CD14-positive monocyte (primary cell): ENCODE results near the gene HES7. TPM values are rescaled to one million over a fixed set of nuclear protein-coding genes. Genes with fewer than 3 reads are reported as not detected.
A peak's percentile ranks its signal among the peaks of the same experiment; 100 is the strongest.

Experiments
- DNase-seq, 3 donors: peaks; one replicate each; pipeline ENCODE4 v3.0.0-alpha.2; 2011 to 2022
- H2AFZ ChIP-seq: 2 replicates; pipeline ENCODE4 v1.6.0; 2012; ENCODE audit warnings: mild to moderate bottlenecking, low read depth, low read length, inconsistent platforms; ENCODE audit not compliant: insufficient read depth, poor library complexity, severe bottlenecking
- H3K27ac ChIP-seq, 2 donors: 1 replicate in 1 of 2; 2 replicates in 1 of 2; pipeline ENCODE4 v1.5.1; 2012 to 2013; ENCODE audit warnings: low read length in 2 of 2, control low read depth in 1 of 2, inconsistent platforms in 1 of 2, low read depth in 1 of 2, mild to moderate bottlenecking in 1 of 2
- H3K27me3 ChIP-seq, 2 donors: one replicate each; pipeline versions ENCODE4 v1.6.0 to v1.6.1; 2011 to 2013; ENCODE audit warnings: low read length in 2 of 2; ENCODE audit not compliant: control insufficient read depth in 2 of 2, insufficient read depth in 2 of 2
- H3K36me3 ChIP-seq, 2 donors: replicated peaks in 1 of 2; 1 replicate in 1 of 2; 2 replicates in 1 of 2; pipeline versions ENCODE4 v1.5.1 to v1.6.1; 2012 to 2013; ENCODE audit warnings: low read length in 2 of 2, control low read depth in 1 of 2, inconsistent platforms in 1 of 2, mild to moderate bottlenecking in 1 of 2; ENCODE audit not compliant: insufficient read depth in 2 of 2, control insufficient read depth in 1 of 2
- H3K4me1 ChIP-seq, 2 donors: 1 replicate in 1 of 2; 2 replicates in 1 of 2; pipeline versions ENCODE4 v1.5.1 to v1.6.1; 2012 to 2013; ENCODE audit warnings: low read length in 2 of 2, control low read depth in 1 of 2, inconsistent platforms in 1 of 2, mild to moderate bottlenecking in 1 of 2, moderate library complexity in 1 of 2; ENCODE audit not compliant: insufficient read depth in 2 of 2, control insufficient read depth in 1 of 2
- H3K4me2 ChIP-seq: replicated peaks from 2 replicates; pipeline ENCODE3; 2012; ENCODE audit warnings: low read length, moderate library complexity, mild to moderate bottlenecking; ENCODE audit not compliant: poor library complexity, severe bottlenecking; ENCODE audit errors: extremely low read depth
- H3K4me3 ChIP-seq, 3 experiments: fragments of 200-600 bp in 1 of 3; sonication (generic) in 1 of 3; replicated peaks in 1 of 3; 1 replicate in 2 of 3; 2 replicates in 1 of 3; pipeline ENCODE4 v1.5.1; 2011 to 2013; ENCODE audit warnings: low read length in 3 of 3, mild to moderate bottlenecking in 3 of 3, control low read depth in 2 of 3, low read depth in 2 of 3, inconsistent platforms in 1 of 3, moderate library complexity in 1 of 3
- H3K79me2 ChIP-seq: 2 replicates; pipeline ENCODE4 v1.6.0; 2012; ENCODE audit warnings: mild to moderate bottlenecking, control low read depth, inconsistent platforms, low read length, moderate library complexity; ENCODE audit not compliant: insufficient read depth
- H3K9ac ChIP-seq: 2 replicates; pipeline ENCODE4 v1.6.0; 2017; ENCODE audit warnings: low read length, mild to moderate bottlenecking; ENCODE audit not compliant: insufficient read depth, poor library complexity, severe bottlenecking
- H3K9me3 ChIP-seq, 2 donors: replicated peaks in 1 of 2; 1 replicate in 1 of 2; 2 replicates in 1 of 2; pipeline versions ENCODE4 v1.5.1 to v1.6.1; 2012 to 2013; ENCODE audit warnings: low read length in 2 of 2, control low read depth in 1 of 2; ENCODE audit not compliant: control insufficient read depth in 1 of 2, insufficient read depth in 1 of 2
- H4K20me1 ChIP-seq: 2 replicates; pipeline ENCODE4 v1.6.0; 2012; ENCODE audit warnings: mild to moderate bottlenecking, low read length, control low read depth, moderate library complexity; ENCODE audit not compliant: insufficient read depth
- H3K27ac Mint-ChIP-seq, 7 donors: one replicate each; pipeline ENCODE4 v1.8.0; 2020; ENCODE audit warnings: mild to moderate bottlenecking in 7 of 7, mixed read lengths in 7 of 7, moderate library complexity in 6 of 7, inconsistent platforms in 2 of 7
- H3K27me3 Mint-ChIP-seq, 3 donors: one replicate each; pipeline ENCODE4 v1.8.0; 2021 to 2022; ENCODE audit warnings: low read depth in 3 of 3, mild to moderate bottlenecking in 3 of 3, mixed read lengths in 3 of 3, moderate library complexity in 3 of 3, inconsistent platforms in 1 of 3
- H3K36me3 Mint-ChIP-seq, 2 donors: one replicate each; pipeline ENCODE4 v1.8.0; 2020; ENCODE audit warnings: mixed read lengths in 2 of 2, inconsistent platforms in 1 of 2, mild to moderate bottlenecking in 1 of 2
- H3K4me1 Mint-ChIP-seq: one replicate; pipeline ENCODE4 v1.8.0; 2020; ENCODE audit warnings: mild to moderate bottlenecking, mixed read lengths
- H3K4me3 Mint-ChIP-seq, 2 donors: one replicate each; pipeline ENCODE4 v1.8.0; 2020; ENCODE audit warnings: mild to moderate bottlenecking in 2 of 2, mixed read lengths in 2 of 2, moderate library complexity in 1 of 2
- H3K9me3 Mint-ChIP-seq, 7 donors: one replicate each; pipeline ENCODE4 v1.8.0; 2020 to 2022; ENCODE audit warnings: mixed read lengths in 7 of 7, mild to moderate bottlenecking in 6 of 7, moderate library complexity in 6 of 7, inconsistent platforms in 2 of 7
- WGBS: methylation state at CpG from one replicate; pipeline ENCODE4 v1.1.5; 2013; ENCODE audit warnings: missing lambda C conversion rate; ENCODE audit not compliant: insufficient coverage; 5-methylcytosine and 5-hydroxymethylcytosine counted together
- intact Hi-C, 2 donors: fragments of 100-400 bp; cut with micrococcal nuclease; formaldehyde crosslinking; loops; one replicate each; pipeline versions ENCODE4 v1.15.0 to v1.15.1; 2023
- polyA plus RNA-seq, 3 donors: library from polyadenylated mRNA; depleted of rRNA in 1 of 3; unstranded in 2 of 3; stranded (reverse) in 1 of 3; fragments of 300-500 nt in 2 of 3; fragments of >200 nt in 1 of 3; fragmentation: Illumina TruSeq in 2 of 3; gene quantifications; 1 replicate in 2 of 3; 2 replicates in 1 of 3; pipeline ENCODE4 v1.2.3, GENCODE V29; 2012 to 2021
- TF ChIP-seq, protein P1 (sequence below): fragments of 200-600 bp; IDR thresholded peaks from one replicate; pipeline ENCODE4 v1.8.0; 2022; ENCODE audit warnings: antibody characterized with exemption, mild to moderate bottlenecking

The HES7 gene
- polyA plus RNA-seq, 3 donors, result not detected

DNA sequence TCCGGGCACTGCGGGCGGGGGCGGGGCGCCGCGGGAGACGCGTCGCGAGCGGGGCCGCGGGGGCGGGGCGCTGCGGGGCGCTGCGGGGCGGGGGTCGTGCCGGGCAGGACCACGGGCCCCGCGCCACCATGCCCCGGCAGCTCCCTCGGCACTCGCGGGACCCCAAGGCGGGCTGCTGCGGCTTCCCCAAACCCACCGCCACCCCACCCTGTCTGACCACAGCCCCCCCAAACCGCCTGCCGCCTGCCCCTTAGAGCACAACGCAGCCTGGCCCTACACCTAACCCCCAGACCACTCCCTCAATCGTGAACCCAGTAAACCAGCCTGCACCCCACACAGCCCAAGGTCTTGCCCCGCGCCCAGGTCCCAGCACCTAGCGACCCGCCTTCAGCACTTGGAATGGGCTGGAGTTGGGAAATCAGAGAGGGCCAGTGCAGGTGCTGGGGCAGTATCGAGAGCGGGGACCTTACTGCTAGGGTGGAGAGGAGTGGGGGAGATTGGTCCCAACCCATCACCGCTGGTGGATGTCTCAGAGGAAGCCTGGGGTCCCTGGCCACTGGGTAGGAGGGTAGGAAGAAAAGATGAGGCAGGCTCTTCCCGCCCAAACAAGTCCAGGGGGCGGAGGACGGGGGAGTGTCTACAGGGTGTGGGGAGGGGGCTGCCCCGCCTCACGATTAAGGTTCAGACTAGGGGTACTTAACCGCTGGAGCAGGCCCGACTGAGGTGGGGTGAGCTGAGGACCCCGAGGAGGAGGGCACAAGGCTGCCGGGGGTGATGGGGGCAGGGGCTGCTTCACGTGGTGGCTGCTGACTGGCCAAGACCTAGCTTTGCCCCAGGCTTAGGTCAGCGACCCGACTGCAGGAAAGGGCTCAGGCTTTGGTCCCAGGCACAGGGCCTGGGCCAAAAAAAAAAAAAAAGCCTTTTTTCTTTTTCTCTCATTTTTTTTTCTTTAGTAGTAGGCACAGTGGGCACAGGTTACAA is 39.4 kb upstream of the HES7 start:
- peaks cover 55% of the 10 kb centered on the region for H3K4me1 Mint-ChIP-seq
- Histone ChIP-seq H3K79me2 (peaks cover 31% of the 10 kb centered on the region), H3K9me3 (no peaks in the 10 kb centered on the region), H3K27ac (peak overlapping the region; percentile 43 to 94), H3K9ac (peak overlapping the region; percentile 99), H2AFZ (peak overlapping the region; percentile 88), H3K4me2 (peak overlapping the region; percentile 86), H3K4me3 (peak overlapping the region; percentile 46 to 98 (median 46)), H3K27me3 (no peaks in the 10 kb centered on the region), H3K4me1 (peaks cover 40 to 63% of the 10 kb centered on the region in 2 donors), H3K36me3 (peaks cover 19 to 26% of the 10 kb centered on the region in 2 donors), H4K20me1 (no peaks in the 10 kb centered on the region)
- H3K4me3 Mint-ChIP-seq, result peak overlapping the region; percentile 82 to 88
- no peak for DNase-seq
- 15% methylated on average over 51 of the region's 55 CpGs for WGBS
- intact Hi-C loops, result loop anchor here in 1 of 2 donors (5.0 kb wide), 1 partner anchor 36 kb away; no protein-coding TSS in a partner anchor
- H3K27me3 Mint-ChIP-seq, result no peaks in the 10 kb centered on the region
- TF ChIP-seq, protein P1, sequence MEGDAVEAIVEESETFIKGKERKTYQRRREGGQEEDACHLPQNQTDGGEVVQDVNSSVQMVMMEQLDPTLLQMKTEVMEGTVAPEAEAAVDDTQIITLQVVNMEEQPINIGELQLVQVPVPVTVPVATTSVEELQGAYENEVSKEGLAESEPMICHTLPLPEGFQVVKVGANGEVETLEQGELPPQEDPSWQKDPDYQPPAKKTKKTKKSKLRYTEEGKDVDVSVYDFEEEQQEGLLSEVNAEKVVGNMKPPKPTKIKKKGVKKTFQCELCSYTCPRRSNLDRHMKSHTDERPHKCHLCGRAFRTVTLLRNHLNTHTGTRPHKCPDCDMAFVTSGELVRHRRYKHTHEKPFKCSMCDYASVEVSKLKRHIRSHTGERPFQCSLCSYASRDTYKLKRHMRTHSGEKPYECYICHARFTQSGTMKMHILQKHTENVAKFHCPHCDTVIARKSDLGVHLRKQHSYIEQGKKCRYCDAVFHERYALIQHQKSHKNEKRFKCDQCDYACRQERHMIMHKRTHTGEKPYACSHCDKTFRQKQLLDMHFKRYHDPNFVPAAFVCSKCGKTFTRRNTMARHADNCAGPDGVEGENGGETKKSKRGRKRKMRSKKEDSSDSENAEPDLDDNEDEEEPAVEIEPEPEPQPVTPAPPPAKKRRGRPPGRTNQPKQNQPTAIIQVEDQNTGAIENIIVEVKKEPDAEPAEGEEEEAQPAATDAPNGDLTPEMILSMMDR, result no peak
- H3K36me3 Mint-ChIP-seq, result peaks cover 23 to 29% of the 10 kb centered on the region in 2 donors
- H3K9me3 Mint-ChIP-seq, result no peaks in the 10 kb centered on the region
- H3K27ac Mint-ChIP-seq, result peak overlapping the region in 6 of 7 donors; percentile 86 to 98 (median 96)

- intact Hi-C loops, result loop anchor here in 1 of 2 donors (5.0 kb wide), 1 partner anchor 35 kb away; no protein-coding TSS in a partner anchor
- Mint-ChIP-seq H3K4me1 (peaks cover 59% of the 10 kb centered on the region), H3K36me3 (peaks cover 23 to 30% of the 10 kb centered on the region in 2 donors), H3K4me3 (peak within 1 kb of the TSS; percentile 82 to 88), H3K9me3 (no peaks in the 10 kb centered on the region), H3K27ac (peak within 1 kb of the TSS in 6 of 7 donors; percentile 86 to 98 (median 96)), H3K27me3 (no peaks in the 10 kb centered on the region)
- Histone ChIP-seq H3K36me3 (peaks cover 19 to 26% of the 10 kb centered on the region in 2 donors), H3K4me3 (peak within 1 kb of the TSS; percentile 86 to 98 (median 95)), H3K4me1 (peaks cover 45 to 71% of the 10 kb centered on the region in 2 donors), H3K4me2 (peak within 1 kb of the TSS; percentile 86), H3K27me3 (no peaks in the 10 kb centered on the region), H3K9me3 (no peaks in the 10 kb centered on the region), H4K20me1 (no peaks in the 10 kb centered on the region), H3K79me2 (peaks cover 31% of the 10 kb centered on the region), H3K27ac (peak within 1 kb of the TSS; percentile 74 to 94), H3K9ac (peak within 1 kb of the TSS; percentile 99), H2AFZ (peak within 1 kb of the TSS; percentile 88)
- under 1% methylated on average over 71 of the region's 75 CpGs for WGBS
- TF ChIP-seq, protein P1, result no peak
- DNase-seq, result peak; percentile 54 to 79 (median 71)
Measured at GRCh38 chr17:8162233-8162996, 38.5 kb upstream of the HES7 start, which contains the start of gene VAMP2. TSS of gene VAMP2 (minus strand) at chr17:8162948. CDS start at chr17:8162879, 69 bp downstream.
